Caco-2 (cell line): ENCODE results near the gene LHX5. TPM values are rescaled to one million over a fixed set of nuclear protein-coding genes. Genes with fewer than 3 reads are reported as not detected.

Experiments
- BruUV-seq: library from RNA; stranded (reverse); fragments of 400-500 nt; replicated peaks from 2 replicates; lab custom pipeline; 2021; lab: Mats Ljungman, UMichigan
- CTCF ChIA-PET: fragments of 300-600 bp; sonication (Branson Sonifier 250); formaldehyde crosslinking; loops from one replicate; lab custom pipeline; 2022; ENCODE audit warnings: antibody characterized with exemption; lab: Charles Lee
- POLR2A ChIA-PET: fragments of 300-600 bp; sonication (Branson Sonifier 250); formaldehyde crosslinking; loops from one replicate; lab custom pipeline; 2022; ENCODE audit warnings: antibody characterized with exemption; lab: Charles Lee
- DNase-seq, 2 experiments: peaks; one replicate each; pipeline versions ENCODE4 v3.0.0 to v3.0.0-alpha.2; 2020 to 2022
- H3K27me3 ChIP-seq: replicated peaks from 2 replicates; pipeline ENCODE4 v1.6.0; 2011; ENCODE audit warnings: low read length; ENCODE audit not compliant: control insufficient read depth, insufficient read depth
- H3K36me3 ChIP-seq: 2 replicates; pipeline ENCODE4 v1.5.1; 2011; ENCODE audit warnings: low read length; ENCODE audit not compliant: control insufficient read depth, insufficient read depth
- H3K4me1 ChIP-seq: fragments of 250-450 bp; sonication (Bioruptor Pico); 2 replicates; pipeline ENCODE4 v1.5.1; 2020; ENCODE audit warnings: mild to moderate bottlenecking
- H3K4me3 ChIP-seq: 2 replicates; pipeline ENCODE4 v1.5.1; 2011; ENCODE audit warnings: low read depth, mild to moderate bottlenecking, control low read depth, low read length
- H3K9me3 ChIP-seq: fragments of 250-450 bp; sonication (Bioruptor Pico); 2 replicates; pipeline ENCODE4 v1.5.1; 2020; ENCODE audit warnings: mild to moderate bottlenecking, moderate library complexity
- H3K27ac Mint-ChIP-seq: one replicate; pipeline ENCODE4 v1.8.0; 2022; ENCODE audit warnings: mixed read lengths; ENCODE audit not compliant: unreplicated experiment
- H3K27me3 Mint-ChIP-seq: one replicate; pipeline ENCODE4 v1.8.0; 2022; ENCODE audit warnings: mixed read lengths; ENCODE audit not compliant: insufficient read depth, unreplicated experiment
- H3K36me3 Mint-ChIP-seq: one replicate; pipeline ENCODE4 v1.8.0; 2022; ENCODE audit warnings: mild to moderate bottlenecking, mixed read lengths; ENCODE audit not compliant: insufficient read depth, unreplicated experiment
- H3K4me1 Mint-ChIP-seq: one replicate; pipeline ENCODE4 v1.8.0; 2022; ENCODE audit warnings: low read depth, mixed read lengths; ENCODE audit not compliant: unreplicated experiment
- H3K4me3 Mint-ChIP-seq: one replicate; pipeline ENCODE4 v1.8.0; 2022; ENCODE audit warnings: mild to moderate bottlenecking, moderate library complexity, mixed read lengths; ENCODE audit not compliant: unreplicated experiment
- H3K9me3 Mint-ChIP-seq: one replicate; pipeline ENCODE4 v1.8.0; 2022; ENCODE audit warnings: mixed read lengths; ENCODE audit not compliant: unreplicated experiment
- intact Hi-C: fragments of 100-400 bp; cut with micrococcal nuclease; formaldehyde crosslinking; loops from one replicate; pipeline ENCODE4 v1.10.0; 2022; ENCODE audit not compliant: unreplicated experiment
- total RNA-seq: library from RNA; stranded (reverse); gene quantifications from 2 replicates; pipeline ENCODE4 v1.2.3, GENCODE V29; 2022
- TF ChIP-seq, protein P1 (sequence below), 2 experiments: fragments of 200-600 bp in 1 of 2; IDR thresholded peaks; 1 replicate in 1 of 2; 2 replicates in 1 of 2; pipeline versions ENCODE4 v1.5.1 to v1.8.0; 2011 to 2022; ENCODE audit warnings: antibody characterized with exemption in 1 of 2, control low read depth in 1 of 2, inconsistent platforms in 1 of 2, low read depth in 1 of 2, low read length in 1 of 2, mild to moderate bottlenecking in 1 of 2, moderate library complexity in 1 of 2; ENCODE audit not compliant: insufficient read depth in 1 of 2, severe bottlenecking in 1 of 2, unreplicated experiment in 1 of 2

LHX5 gene
- total RNA-seq, 1 experiment from 2014 or later, result 0.25 TPM

DNA sequence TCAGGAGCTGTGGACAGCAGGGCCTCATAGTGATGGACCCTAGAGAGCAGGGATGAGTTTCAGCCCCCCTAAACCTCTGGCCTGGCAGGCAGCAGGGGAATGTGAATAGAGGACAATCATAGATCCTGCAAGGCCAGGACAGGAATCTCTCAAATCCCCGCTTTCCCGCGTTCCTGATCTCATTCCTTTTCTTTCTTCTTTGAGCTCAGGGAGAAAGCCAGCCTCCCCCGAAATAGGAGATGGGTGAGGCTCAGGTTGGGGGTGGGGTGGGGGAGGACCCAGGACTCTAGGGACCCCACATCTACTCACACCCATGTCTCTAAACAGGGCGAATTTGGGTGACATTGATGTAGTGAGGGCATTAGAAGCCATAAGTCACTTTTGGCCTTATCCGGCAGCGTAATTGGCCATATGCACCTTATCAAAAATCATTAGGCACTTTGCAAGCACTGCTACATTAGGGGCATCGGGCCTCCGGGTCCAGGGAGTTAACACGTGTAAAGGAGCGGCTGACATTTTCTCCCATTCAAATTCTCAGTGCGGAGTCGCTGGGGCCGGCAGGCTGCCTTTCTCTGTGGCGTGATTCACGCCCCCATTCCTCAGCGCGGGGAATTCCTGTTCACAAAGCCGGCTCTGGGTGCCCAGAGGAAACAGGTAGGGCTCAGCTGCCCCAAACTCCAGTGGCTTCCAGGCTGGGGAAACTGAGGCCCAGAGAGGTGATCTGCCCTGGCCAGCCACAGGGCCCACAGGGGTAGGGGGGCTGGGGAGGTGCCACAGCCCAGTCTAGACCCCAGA, 1.5 kb downstream of the LHX5 start:
- CTCF ChIA-PET, result no interaction called here
- Mint-ChIP-seq H3K27ac (no peak overlapping the region), H3K27me3 (peaks cover 39% of the 10 kb centered on the region), H3K36me3 (no peaks in the 10 kb centered on the region), H3K4me1 (no peaks in the 10 kb centered on the region), H3K4me3 (no peak overlapping the region), H3K9me3 (no peaks in the 10 kb centered on the region)
- Histone ChIP-seq H3K27me3 (peaks cover 9% of the 10 kb centered on the region), H3K4me3 (no peak overlapping the region), H3K36me3 (no peaks in the 10 kb centered on the region), H3K9me3 (no peaks in the 10 kb centered on the region), H3K4me1 (peaks cover under 1% of the 10 kb centered on the region; the same call in 1 of the 2 replicates)
- TF ChIP-seq, protein P1, sequence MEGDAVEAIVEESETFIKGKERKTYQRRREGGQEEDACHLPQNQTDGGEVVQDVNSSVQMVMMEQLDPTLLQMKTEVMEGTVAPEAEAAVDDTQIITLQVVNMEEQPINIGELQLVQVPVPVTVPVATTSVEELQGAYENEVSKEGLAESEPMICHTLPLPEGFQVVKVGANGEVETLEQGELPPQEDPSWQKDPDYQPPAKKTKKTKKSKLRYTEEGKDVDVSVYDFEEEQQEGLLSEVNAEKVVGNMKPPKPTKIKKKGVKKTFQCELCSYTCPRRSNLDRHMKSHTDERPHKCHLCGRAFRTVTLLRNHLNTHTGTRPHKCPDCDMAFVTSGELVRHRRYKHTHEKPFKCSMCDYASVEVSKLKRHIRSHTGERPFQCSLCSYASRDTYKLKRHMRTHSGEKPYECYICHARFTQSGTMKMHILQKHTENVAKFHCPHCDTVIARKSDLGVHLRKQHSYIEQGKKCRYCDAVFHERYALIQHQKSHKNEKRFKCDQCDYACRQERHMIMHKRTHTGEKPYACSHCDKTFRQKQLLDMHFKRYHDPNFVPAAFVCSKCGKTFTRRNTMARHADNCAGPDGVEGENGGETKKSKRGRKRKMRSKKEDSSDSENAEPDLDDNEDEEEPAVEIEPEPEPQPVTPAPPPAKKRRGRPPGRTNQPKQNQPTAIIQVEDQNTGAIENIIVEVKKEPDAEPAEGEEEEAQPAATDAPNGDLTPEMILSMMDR (IDR thresholded peaks at IDR 0.05; ENCODE audit: insufficient read depth in 1 of 2, low read depth in 1 of 2, low read length in 1 of 2, severe bottlenecking in 1 of 2, unreplicated experiment in 1 of 2), result no peak
- BruUV-seq, result no TSS peak
- POLR2A ChIA-PET, result no interaction called here
- intact Hi-C loops, result loop anchor here (10.0 kb wide), 1 partner anchor 125 kb away; no protein-coding TSS in a partner anchor
- no peak for DNase-seq

DNA sequence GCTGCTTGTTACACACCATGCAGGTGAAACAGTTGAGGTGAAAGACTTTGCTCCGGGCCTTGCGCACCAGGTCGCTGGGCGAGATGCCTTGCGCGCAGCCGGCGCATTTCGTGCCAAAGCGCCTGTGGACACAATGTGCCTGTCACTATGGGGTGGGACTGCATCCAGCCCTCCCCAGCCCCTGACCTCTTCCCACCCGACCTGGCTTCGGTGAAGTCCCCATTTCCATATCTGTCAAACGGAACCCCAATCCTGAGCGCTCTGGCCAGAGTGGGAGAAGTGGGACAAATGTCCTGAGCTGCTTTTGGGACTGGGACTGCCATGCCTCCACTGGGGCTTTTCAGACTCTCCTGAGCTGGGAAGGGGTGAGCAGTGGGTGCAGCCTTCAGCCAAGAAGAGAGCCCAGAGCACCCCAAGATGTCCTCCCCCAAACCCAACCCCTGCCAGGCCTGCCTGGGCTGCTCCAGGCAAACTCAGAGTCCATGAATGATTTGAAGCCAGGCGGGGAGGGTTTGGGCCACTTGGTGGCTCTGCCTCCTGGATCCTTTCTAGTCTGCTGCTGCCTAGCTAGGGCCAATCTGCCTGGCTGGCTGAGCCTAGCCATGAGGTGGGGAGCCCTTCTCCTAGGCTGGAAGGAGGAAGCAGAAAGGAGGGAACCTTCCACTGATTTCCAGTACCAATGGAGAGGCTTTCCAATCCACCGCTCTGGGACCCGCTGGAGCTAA, 2.3 kb downstream of the LHX5 start:
- CTCF ChIA-PET, result no interaction called here
- intact Hi-C loops, result loop anchor here (10.0 kb wide), 1 partner anchor 125 kb away; no protein-coding TSS in a partner anchor
- Mint-ChIP-seq H3K36me3 (no peaks in the 10 kb centered on the region), H3K4me3 (no peak overlapping the region), H3K27ac (no peak overlapping the region), H3K27me3 (peaks cover 32% of the 10 kb centered on the region), H3K4me1 (no peaks in the 10 kb centered on the region), H3K9me3 (no peaks in the 10 kb centered on the region)
- DNase-seq, result no peak
- no peaks in the 10 kb centered on the region for H3K36me3 ChIP-seq
- H3K9me3 ChIP-seq, result no peaks in the 10 kb centered on the region
- H3K4me3 ChIP-seq, result no peak overlapping the region
- BruUV-seq, result no TSS peak
- H3K4me1 ChIP-seq, result peaks cover 8% of the 10 kb centered on the region; the same call in 1 of the 2 replicates
- H3K27me3 ChIP-seq, result peaks cover 6% of the 10 kb centered on the region
- POLR2A ChIA-PET, result no interaction called here
- TF ChIP-seq, protein P1 (IDR thresholded peaks at IDR 0.05; ENCODE audit: insufficient read depth in 1 of 2, low read depth in 1 of 2, low read length in 1 of 2, severe bottlenecking in 1 of 2, unreplicated experiment in 1 of 2), result no peak
